ENCODE data around the gene PCDHB4. TPM values are rescaled to one million over a fixed set of nuclear protein-coding genes. Genes with fewer than 3 reads are reported as not detected.
"Not testable (repeated sequence)": the region's sequence is repeated elsewhere in the genome, so short reads cannot be mapped to it uniquely, and the experiment has no call there.

The PCDHB4 gene
- polyA plus RNA-seq, 10 donors, result 2.8 to 4.6 (median 3.1) TPM

DNA sequence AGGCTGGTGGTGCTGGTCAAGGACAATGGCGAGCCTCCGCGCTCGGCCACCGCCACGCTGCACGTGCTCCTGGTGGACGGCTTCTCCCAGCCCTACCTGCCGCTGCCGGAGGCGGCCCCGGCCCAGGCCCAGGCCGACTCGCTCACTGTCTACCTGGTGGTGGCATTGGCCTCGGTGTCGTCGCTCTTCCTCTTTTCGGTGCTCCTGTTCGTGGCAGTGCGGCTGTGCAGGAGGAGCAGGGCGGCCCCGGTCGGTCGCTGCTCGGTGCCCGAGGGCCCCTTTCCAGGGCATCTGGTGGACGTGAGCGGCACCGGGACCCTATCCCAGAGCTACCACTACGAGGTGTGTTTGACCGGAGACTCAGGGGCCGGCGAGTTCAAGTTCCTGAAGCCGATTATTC is 15.7 kb downstream of the PCDHB4 start:
- not testable (repeated sequence) for DNase-seq

DNA sequence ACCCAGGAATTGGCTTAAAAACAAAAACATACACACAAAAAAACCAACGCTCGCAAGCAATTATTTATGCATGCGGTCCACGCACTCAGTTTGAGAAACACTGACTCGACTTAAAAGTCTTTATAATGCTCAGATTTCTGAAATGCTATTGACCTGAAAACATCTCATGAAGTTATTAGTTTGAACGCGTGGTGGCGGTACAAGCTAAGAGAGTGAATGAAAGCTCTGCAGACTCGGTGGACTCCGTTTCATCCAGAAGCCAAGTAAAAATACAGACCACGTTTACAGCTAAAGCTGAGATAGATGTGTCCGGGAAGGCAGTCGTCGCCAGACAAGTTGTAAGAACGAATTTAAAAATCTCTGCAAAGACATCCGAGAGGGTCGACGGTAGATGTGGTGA is 28.2 kb downstream of the PCDHB4 start, which contains the start of gene PCDHB6:
Gene PCDHB6, plus strand, starts transcription at position 246 of the 400 bp plus-strand sequence. CDS start 201 bp downstream, outside the sequence.
- peak in 1 of 3 donors; percentile 5 for DNase-seq

DNA sequence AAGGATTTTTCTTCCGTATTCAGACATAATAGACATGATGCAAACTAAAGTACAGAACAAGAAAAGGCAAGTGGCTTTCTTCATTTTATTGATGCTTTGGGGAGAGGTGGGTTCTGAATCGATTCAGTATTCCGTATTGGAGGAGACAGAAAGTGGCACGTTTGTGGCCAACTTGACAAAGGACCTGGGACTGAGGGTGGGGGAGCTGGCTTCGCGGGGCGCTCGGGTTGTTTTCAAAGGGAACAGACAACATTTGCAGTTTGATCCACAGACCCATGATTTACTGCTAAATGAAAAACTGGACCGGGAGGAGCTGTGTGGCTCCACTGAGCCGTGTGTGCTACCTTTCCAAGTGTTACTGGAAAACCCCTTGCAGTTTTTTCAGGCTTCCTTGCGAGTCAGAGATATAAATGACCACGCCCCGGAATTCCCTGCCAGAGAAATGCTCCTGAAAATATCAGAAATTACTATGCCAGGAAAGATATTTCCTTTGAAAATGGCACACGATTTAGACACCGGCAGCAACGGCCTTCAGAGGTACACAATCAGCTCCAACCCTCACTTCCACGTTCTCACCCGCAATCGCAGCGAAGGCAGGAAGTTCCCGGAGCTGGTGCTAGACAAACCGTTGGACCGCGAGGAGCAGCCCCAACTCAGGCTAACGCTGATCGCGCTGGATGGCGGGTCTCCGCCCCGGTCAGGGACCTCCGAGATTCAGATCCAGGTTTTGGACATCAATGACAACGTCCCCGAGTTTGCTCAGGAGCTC is 28.8 kb downstream of the PCDHB4 start:
- DNase-seq, result no peak

DNA sequence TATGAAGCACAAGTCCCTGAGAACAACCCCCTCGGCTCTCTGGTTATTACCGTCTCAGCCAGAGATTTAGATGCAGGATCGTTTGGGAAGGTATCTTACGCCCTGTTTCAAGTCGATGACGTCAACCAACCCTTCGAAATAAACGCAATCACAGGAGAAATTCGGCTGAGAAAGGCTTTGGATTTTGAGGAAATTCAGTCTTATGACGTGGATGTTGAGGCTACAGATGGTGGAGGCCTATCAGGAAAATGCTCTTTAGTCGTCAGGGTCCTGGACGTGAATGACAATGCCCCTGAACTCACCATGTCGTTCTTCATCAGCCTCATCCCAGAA is 29.3 kb downstream of the PCDHB4 start:
- no peak for DNase-seq

DNA sequence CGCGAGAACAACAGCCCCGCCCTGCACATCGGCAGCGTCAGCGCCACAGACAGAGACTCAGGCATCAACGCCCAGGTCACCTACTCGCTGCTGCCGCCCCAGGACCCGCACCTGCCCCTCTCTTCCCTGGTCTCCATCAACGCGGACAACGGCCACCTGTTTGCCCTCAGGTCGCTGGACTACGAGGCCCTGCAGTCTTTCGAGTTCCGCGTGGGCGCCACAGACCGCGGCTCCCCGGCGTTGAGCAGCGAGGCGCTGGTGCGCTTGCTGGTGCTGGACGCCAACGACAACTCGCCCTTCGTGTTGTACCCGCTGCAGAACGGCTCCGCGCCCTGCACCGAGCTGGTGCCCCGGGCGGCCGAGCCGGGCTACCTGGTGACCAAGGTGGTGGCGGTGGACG is 30.0 kb downstream of the PCDHB4 start:
- not testable (repeated sequence) for DNase-seq

DNA sequence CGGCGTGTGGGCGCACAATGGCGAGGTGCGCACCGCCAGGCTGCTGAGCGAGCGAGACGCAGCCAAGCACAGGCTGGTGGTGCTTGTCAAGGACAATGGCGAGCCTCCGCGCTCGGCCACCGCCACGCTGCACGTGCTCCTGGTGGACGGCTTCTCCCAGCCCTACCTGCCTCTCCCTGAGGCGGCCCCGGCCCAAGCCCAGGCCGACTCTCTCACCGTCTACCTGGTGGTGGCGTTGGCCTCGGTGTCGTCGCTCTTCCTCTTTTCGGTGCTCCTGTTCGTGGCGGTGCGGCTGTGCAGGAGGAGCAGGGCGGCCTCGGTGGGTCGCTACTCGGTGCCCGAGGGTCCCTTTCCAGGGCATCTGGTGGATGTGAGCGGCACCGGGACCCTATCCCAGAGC is 30.5 kb downstream of the PCDHB4 start:
- not testable (repeated sequence) for DNase-seq

DNA sequence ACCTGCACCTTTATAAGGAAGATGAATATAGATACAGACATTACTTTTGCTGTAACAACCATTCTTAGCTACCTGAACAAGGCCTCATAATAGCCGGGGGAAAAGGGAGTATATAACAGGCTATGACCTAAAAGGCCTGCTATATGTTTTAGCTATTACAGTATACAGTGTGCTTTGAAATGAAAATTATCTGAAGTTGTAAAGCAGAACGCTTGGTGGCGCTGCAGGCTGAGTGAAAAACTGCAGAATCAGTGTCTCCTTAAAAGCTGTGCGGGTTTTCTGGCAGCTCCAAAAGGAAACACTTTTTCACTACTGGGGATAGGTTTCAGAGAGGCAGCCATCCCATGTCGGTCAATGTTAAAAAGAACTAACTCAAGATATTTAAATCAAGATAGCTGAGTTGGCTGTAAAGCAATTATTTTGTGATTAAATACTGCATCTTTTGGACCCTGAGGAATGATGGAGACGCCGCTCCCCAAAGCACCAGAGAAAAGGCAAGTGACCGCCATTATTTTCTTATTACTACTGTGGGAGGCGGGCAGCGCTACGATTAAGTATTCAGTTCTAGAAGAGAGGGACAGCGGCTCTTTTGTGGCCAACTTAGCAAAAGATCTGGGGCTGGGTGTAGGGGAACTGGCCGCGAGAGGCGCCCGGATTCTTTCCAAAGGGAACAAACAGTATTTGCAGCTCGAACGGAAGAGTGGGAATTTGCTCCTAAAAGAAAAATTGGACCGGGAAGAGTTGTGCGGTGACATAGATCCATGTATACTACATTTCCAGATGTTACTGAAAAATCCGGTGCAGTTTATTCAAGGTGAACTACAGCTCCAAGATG is 34.1 kb downstream of the PCDHB4 start:
- DNase-seq, result no peak

DNA sequence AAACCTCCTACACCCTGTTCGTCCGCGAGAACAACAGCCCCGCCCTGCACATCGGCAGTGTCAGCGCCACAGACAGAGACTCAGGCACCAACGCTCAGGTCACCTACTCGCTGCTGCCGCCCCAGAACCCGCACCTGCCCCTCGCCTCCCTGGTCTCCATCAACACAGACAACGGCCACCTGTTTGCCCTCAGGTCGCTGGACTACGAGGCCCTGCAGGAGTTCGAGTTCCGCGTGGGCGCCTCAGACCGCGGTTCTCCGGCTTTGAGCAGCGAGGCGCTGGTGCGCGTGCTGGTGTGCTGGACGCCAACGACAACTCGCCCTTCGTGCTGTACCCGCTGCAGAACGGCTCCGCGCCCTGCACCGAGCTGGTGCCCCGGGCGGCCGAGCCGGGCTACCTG is 35.7 kb downstream of the PCDHB4 start:
- not testable (repeated sequence) for DNase-seq

DNA sequence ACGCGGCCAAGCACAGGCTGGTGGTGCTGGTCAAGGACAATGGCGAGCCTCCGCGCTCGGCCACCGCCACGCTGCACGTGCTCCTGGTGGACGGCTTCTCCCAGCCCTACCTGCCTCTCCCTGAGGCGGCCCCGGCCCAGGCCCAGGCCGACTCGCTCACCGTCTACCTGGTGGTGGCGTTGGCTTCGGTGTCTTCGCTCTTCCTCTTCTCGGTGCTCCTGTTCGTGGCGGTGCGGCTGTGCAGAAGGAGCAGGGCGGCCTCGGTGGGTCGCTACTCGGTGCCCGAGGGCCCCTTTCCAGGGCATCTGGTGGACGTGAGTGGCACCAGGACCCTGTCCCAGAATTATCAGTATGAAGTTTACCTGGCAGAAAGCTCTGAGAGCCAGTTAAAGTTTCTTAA is 36.3 kb downstream of the PCDHB4 start:
- not testable (repeated sequence) for DNase-seq

DNA sequence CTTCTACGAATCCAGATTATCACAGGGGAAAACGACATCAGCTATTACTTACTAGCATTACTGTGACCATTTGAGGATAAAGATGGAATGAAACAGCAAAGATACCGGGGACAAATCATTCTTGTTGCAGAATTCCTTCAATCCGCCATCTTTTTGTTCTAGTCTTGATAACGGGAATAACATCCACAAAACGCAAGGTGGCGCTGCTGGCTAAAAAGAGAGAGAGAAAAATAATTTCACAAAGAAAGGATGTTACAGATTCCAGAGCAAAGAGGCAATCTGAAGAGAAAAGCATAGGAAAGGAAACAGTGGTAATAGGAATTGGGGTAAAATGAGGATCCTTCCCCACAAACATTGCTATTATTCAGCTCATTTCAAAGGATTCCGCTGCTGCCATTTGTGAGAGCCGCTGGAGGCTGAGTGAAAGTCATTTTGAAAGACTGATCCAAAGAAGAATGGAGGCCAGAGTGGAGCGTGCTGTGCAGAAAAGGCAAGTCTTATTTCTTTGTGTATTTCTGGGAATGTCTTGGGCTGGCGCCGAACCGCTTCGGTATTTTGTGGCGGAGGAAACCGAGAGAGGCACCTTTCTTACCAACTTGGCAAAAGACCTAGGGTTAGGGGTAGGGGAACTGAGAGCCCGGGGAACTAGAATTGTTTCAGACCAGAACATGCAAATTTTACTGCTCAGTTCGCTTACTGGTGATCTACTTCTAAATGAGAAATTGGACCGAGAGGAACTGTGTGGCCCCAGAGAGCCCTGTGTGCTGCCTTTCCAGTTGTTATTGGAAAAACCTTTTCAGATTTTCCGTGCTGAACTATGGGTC is 51.0 kb downstream of the PCDHB4 start, which contains the start of gene PCDHB7:
Gene PCDHB7, plus strand, starts transcription at position 264 of the 824 bp plus-strand sequence. Its CDS starts 192 bp downstream, at position 456.
- DNase-seq, result peak; percentile 3 to 35 (median 28)

DNA sequence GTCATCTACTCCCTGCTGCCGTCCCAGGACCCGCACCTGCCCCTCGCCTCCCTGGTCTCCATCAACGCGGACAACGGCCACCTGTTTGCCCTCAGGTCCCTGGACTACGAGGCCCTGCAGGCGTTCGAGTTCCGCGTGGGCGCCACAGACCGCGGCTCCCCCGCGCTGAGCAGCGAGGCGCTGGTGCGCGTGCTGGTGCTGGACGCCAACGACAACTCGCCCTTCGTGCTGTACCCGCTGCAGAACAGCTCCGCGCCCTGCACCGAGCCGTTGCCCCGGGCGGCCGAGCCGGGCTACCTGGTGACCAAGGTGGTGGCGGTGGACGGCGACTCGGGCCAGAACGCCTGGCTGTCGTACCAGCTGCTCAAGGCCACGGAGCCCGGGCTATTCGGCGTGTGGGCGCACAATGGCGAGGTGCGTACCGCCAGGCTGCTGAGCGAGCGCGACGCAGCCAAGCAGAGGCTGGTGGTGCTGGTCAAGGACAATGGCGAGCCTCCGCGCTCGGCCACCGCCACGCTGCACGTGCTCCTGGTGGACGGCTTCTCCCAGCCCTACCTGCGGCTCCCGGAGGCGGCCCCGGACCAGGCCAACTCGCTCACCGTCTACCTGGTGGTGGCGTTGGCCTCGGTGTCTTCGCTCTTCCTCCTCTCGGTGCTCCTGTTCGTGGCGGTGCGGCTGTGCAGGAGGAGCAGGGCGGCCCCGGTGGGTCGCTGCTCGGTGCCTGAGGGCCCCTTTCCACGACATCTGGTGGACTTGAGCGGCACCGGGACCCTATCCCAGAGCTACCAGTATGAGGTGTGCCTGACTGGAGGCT is 52.9 kb downstream of the PCDHB4 start:
- not testable (repeated sequence) for DNase-seq

Other genes starting within 250 kb of the PCDHB4 start
- under 1 TPM in 6 of 10 donors, not detected in 4; 0.04 to 0.16 (median 0.07) TPM for gene PCDHA12, start 246.5 kb upstream of the PCDHB4 start, polyA plus RNA-seq (ENCODE audit: insufficient read length in 10 of 10)
- under 1 TPM in 5 of 10 donors, not detected in 5; 0.04 to 0.22 (median 0.12) TPM for gene PCDHA13, start 239.7 kb upstream of the PCDHB4 start, polyA plus RNA-seq (ENCODE audit: insufficient read length in 10 of 10)
- under 1 TPM in 9 of 10 donors, not detected in 1; 0.07 to 0.38 (median 0.12) TPM for gene PCDHAC1, start 195.5 kb upstream of the PCDHB4 start, polyA plus RNA-seq (ENCODE audit: insufficient read length in 10 of 10)
- 1 to 10 TPM in 6 of 10 donors, under 1 TPM in 4; 0.67 to 5.8 (median 1.4) TPM for gene PCDHAC2, start 155.3 kb upstream of the PCDHB4 start, polyA plus RNA-seq (ENCODE audit: insufficient read length in 10 of 10)
- gene PCDHB1, start 70.4 kb upstream of the PCDHB4 start, polyA plus RNA-seq (ENCODE audit: insufficient read length in 10 of 10), result under 1 TPM; 0.07 to 0.20 (median 0.10) TPM
- 1 to 10 TPM; 2.3 to 5.9 (median 4.2) TPM for gene PCDHB2, start 27.2 kb upstream of the PCDHB4 start, polyA plus RNA-seq (ENCODE audit: insufficient read length in 10 of 10)
- gene PCDHB3, start 21.3 kb upstream of the PCDHB4 start, polyA plus RNA-seq (ENCODE audit: insufficient read length in 10 of 10), result 1 to 10 TPM; 1.6 to 2.8 (median 2.0) TPM
- 1 to 10 TPM; 2.7 to 5.1 (median 3.9) TPM for gene PCDHB5, start 13.4 kb downstream of the PCDHB4 start, polyA plus RNA-seq (ENCODE audit: insufficient read length in 10 of 10)
- 1 to 10 TPM; 1.3 to 2.5 (median 1.8) TPM for gene PCDHB6, start 28.2 kb downstream of the PCDHB4 start, polyA plus RNA-seq (ENCODE audit: insufficient read length in 10 of 10)
- gene PCDHB7, start 50.8 kb downstream of the PCDHB4 start, polyA plus RNA-seq (ENCODE audit: insufficient read length in 10 of 10), result 1 to 10 TPM; 1.8 to 3.5 (median 2.6) TPM
- 1 to 10 TPM in 8 of 10 donors, under 1 TPM in 2; 0.34 to 2.4 (median 1.3) TPM for gene PCDHB8, start 56.0 kb downstream of the PCDHB4 start, polyA plus RNA-seq (ENCODE audit: insufficient read length in 10 of 10)
- 1 to 10 TPM; 2.3 to 6.1 (median 4.2) TPM for gene PCDHB16, start 60.6 kb downstream of the PCDHB4 start, polyA plus RNA-seq (ENCODE audit: insufficient read length in 10 of 10)
- gene PCDHB9, start 65.3 kb downstream of the PCDHB4 start, polyA plus RNA-seq (ENCODE audit: insufficient read length in 10 of 10), result 1 to 10 TPM; 1.4 to 3.9 (median 2.5) TPM
- 1 to 10 TPM; 3.6 to 6.4 (median 4.9) TPM for gene PCDHB10, start 70.5 kb downstream of the PCDHB4 start, polyA plus RNA-seq (ENCODE audit: insufficient read length in 10 of 10)
- 1 to 10 TPM; 1.6 to 3.5 (median 2.7) TPM for gene PCDHB11, start 77.8 kb downstream of the PCDHB4 start, polyA plus RNA-seq (ENCODE audit: insufficient read length in 10 of 10)
- 1 to 10 TPM; 2.3 to 3.7 (median 2.8) TPM for gene PCDHB12, start 86.9 kb downstream of the PCDHB4 start, polyA plus RNA-seq (ENCODE audit: insufficient read length in 10 of 10)
- gene PCDHB13, start 92.1 kb downstream of the PCDHB4 start, polyA plus RNA-seq (ENCODE audit: insufficient read length in 10 of 10), result 1 to 10 TPM; 2.3 to 3.6 (median 2.6) TPM
- 1 to 10 TPM; 5.3 to 8.1 (median 6.6) TPM for gene PCDHB14, start 101.5 kb downstream of the PCDHB4 start, polyA plus RNA-seq (ENCODE audit: insufficient read length in 10 of 10)
- 1 to 10 TPM; 5.9 to 9.7 (median 7.8) TPM for gene PCDHB15, start 123.6 kb downstream of the PCDHB4 start, polyA plus RNA-seq (ENCODE audit: insufficient read length in 10 of 10)
- under 1 TPM in 1 of 10 donors, not detected in 9; 0.17 TPM for gene SLC25A2, start 182.2 kb downstream of the PCDHB4 start, polyA plus RNA-seq (ENCODE audit: insufficient read length in 10 of 10)
- 10 to 100 TPM; 74.5 to 97.2 (median 82.8) TPM for gene TAF7, start 199.0 kb downstream of the PCDHB4 start, polyA plus RNA-seq (ENCODE audit: insufficient read length in 10 of 10)
- under 1 TPM; 0.38 to 0.64 (median 0.54) TPM for gene PCDHGA1, start 208.7 kb downstream of the PCDHB4 start, polyA plus RNA-seq (ENCODE audit: insufficient read length in 10 of 10)
- gene PCDHGA2, start 216.9 kb downstream of the PCDHB4 start, polyA plus RNA-seq (ENCODE audit: insufficient read length in 10 of 10), result 1 to 10 TPM; 1.7 to 3.1 (median 2.4) TPM
- gene PCDHGA3, start 222.0 kb downstream of the PCDHB4 start, polyA plus RNA-seq (ENCODE audit: insufficient read length in 10 of 10), result 1 to 10 TPM; 1.2 to 1.7 (median 1.4) TPM
- gene PCDHGB1, start 228.3 kb downstream of the PCDHB4 start, polyA plus RNA-seq (ENCODE audit: insufficient read length in 10 of 10), result under 1 TPM; 0.36 to 0.88 (median 0.60) TPM
- 1 to 10 TPM; 1.1 to 1.8 (median 1.3) TPM for gene PCDHGA4, start 233.2 kb downstream of the PCDHB4 start, polyA plus RNA-seq (ENCODE audit: insufficient read length in 10 of 10)
- 1 to 10 TPM; 1.9 to 2.6 (median 2.2) TPM for gene PCDHGB2, start 238.2 kb downstream of the PCDHB4 start, polyA plus RNA-seq (ENCODE audit: insufficient read length in 10 of 10)
- 1 to 10 TPM; 1.9 to 3.3 (median 2.6) TPM for gene PCDHGA5, start 242.3 kb downstream of the PCDHB4 start, polyA plus RNA-seq (ENCODE audit: insufficient read length in 10 of 10)
- gene PCDHGB3, start 248.4 kb downstream of the PCDHB4 start, polyA plus RNA-seq (ENCODE audit: insufficient read length in 10 of 10), result 1 to 10 TPM in 9 of 10 donors, under 1 TPM in 1; 0.99 to 1.7 (median 1.4) TPM

All from muscle of back (tissue), 11 donors.